Gastrocnemius medialis (tissue), 4 donors: Measurements from ENCODE around the gene DCP1B. TPM values are rescaled to one million over a fixed set of nuclear protein-coding genes. Genes with fewer than 3 reads are reported as not detected.

ENCODE experiments used
- ATAC-seq, 2 donors: fragments of 150-250 bp; one replicate each; pipeline ENCODE4 v1.9.1; 2016
- DNase-seq, 2 donors: peaks; one replicate each; pipeline ENCODE4 v3.0.0-alpha.2; 2019
- H3K27ac ChIP-seq, 4 donors: fragments of 200-600 bp; sonication (generic); 1 replicate in 1 of 4; 2 replicates in 3 of 4; pipeline ENCODE4 v1.5.1; 2016 to 2018; ENCODE audit warnings: mild to moderate bottlenecking in 2 of 4, moderate library complexity in 1 of 4
- H3K27me3 ChIP-seq, 3 donors: fragments of 200-600 bp; sonication (generic) in 2 of 3; 1 replicate in 1 of 3; 2 replicates in 2 of 3; pipeline versions ENCODE4 v1.5.1 to v1.6.0; 2016 to 2019; ENCODE audit warnings: mild to moderate bottlenecking in 1 of 3, moderate library complexity in 1 of 3
- H3K36me3 ChIP-seq, 2 donors: fragments of 200-600 bp; sonication (generic) in 1 of 2; one replicate each; pipeline ENCODE4 v1.5.1; 2017 to 2018
- H3K4me1 ChIP-seq, 2 donors: fragments of 200-600 bp; sonication (generic) in 1 of 2; one replicate each; pipeline ENCODE4 v1.5.1; 2016 to 2017; ENCODE audit warnings: mild to moderate bottlenecking in 2 of 2
- H3K4me3 ChIP-seq, 4 donors: fragments of 200-600 bp; sonication (generic) in 3 of 4; 1 replicate in 1 of 4; 2 replicates in 3 of 4; pipeline ENCODE4 v1.5.1; 2016 to 2019; ENCODE audit warnings: mild to moderate bottlenecking in 2 of 4
- H3K9me3 ChIP-seq, 3 donors: fragments of 200-600 bp; sonication (generic) in 2 of 3; 1 replicate in 1 of 3; 2 replicates in 2 of 3; pipeline ENCODE4 v1.5.1; 2016 to 2019
- POLR2A ChIP-seq, 2 donors: fragments of 450-650 bp; IDR thresholded peaks; one replicate each; pipeline ENCODE4 v1.6.1; 2017; ENCODE audit warnings: antibody characterized with exemption in 2 of 2, mild to moderate bottlenecking in 2 of 2, moderate library complexity in 2 of 2
- in situ Hi-C, 4 donors: fragments of 200-750 bp; cut with MboI; loops; one replicate each; pipeline versions ENCODE4 v1.15.0 to v1.8.0; 2017; ENCODE audit warnings: low sequenced_read_pairs in 4 of 4
- intact Hi-C: fragments of 100-400 bp; cut with DNase I; formaldehyde crosslinking; loops from one replicate; pipeline ENCODE4 v1.15.1; 2023; ENCODE audit warnings: low total_unique reads
- total RNA-seq, 4 donors: library from RNA; depleted of rRNA; stranded (reverse); fragments of >200 nt; gene quantifications; one replicate each; pipeline versions ENCODE4 v1.1.0 to v1.2.3, GENCODE V29; 2016
- TF ChIP-seq, protein P1 (sequence below), 5 experiments: fragments of 450-650 bp in 3 of 5; fragments of 200-600 bp in 2 of 5; sonication (generic) in 2 of 5; IDR thresholded peaks in 4 of 5; conservative IDR thresholded peaks in 1 of 5; 1 replicate in 4 of 5; 2 replicates in 1 of 5; pipeline ENCODE4 v1.5.1; 2016 to 2019; ENCODE audit warnings: antibody characterized with exemption in 5 of 5, mild to moderate bottlenecking in 3 of 5, moderate library complexity in 3 of 5

DCP1B gene
- total RNA-seq, 4 donors from 2014 or later: 11.5 to 13.5 (median 12.4) TPM

DNA sequence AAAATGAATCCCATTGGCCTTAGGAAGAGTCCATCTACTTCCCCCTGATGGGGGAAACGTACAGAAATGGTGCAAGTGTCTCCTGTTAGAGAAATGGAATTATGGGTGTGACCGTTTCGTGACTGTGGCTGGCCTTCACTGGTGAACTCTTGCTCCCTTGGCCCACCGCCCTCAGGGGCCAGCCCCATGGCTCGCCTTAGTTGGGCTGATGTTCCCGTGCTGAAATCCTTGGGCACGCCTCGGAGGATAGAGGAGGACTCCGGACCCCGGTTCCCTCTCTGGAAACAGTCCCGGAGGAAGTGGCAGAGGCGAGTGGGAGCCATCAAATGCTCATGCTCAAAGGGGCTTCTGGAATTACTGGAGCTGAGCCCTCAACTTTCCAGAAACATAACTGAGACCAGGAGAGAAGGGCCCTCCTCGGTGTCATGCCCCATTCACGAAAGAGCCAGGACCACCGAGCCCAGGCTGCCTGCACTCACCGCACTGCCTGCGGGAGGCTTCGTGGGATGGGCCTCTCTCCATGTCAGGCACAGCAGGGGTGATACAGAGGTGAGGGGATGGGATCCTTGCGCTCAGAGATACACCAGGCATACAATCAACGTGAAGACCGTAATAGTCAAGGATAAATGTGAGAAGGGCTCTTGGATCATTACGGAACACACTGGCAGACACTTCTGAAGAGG, 75.7 kb downstream of the DCP1B start:
- TF ChIP-seq, protein P1, sequence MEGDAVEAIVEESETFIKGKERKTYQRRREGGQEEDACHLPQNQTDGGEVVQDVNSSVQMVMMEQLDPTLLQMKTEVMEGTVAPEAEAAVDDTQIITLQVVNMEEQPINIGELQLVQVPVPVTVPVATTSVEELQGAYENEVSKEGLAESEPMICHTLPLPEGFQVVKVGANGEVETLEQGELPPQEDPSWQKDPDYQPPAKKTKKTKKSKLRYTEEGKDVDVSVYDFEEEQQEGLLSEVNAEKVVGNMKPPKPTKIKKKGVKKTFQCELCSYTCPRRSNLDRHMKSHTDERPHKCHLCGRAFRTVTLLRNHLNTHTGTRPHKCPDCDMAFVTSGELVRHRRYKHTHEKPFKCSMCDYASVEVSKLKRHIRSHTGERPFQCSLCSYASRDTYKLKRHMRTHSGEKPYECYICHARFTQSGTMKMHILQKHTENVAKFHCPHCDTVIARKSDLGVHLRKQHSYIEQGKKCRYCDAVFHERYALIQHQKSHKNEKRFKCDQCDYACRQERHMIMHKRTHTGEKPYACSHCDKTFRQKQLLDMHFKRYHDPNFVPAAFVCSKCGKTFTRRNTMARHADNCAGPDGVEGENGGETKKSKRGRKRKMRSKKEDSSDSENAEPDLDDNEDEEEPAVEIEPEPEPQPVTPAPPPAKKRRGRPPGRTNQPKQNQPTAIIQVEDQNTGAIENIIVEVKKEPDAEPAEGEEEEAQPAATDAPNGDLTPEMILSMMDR (IDR thresholded peaks at IDR 0.05 in 4 of 5, conservative IDR thresholded peaks at IDR 0.05 in 1 of 5): no peak
- TF ChIP-seq POLR2A (IDR thresholded peaks at IDR 0.05): no peak
- Histone ChIP-seq H3K4me3 (no peak overlapping the region), H3K27ac (no peak overlapping the region), H3K4me1 (peaks cover 26 to 27% of the 10 kb centered on the region in 2 donors), H3K36me3 (no peaks in the 10 kb centered on the region), H3K27me3 (no peaks in the 10 kb centered on the region), H3K9me3 (no peaks in the 10 kb centered on the region)
- ATAC-seq: no peak
- intact Hi-C loops: no loop called here
- in situ Hi-C loops: no loop called here
- no peak for DNase-seq

DNA sequence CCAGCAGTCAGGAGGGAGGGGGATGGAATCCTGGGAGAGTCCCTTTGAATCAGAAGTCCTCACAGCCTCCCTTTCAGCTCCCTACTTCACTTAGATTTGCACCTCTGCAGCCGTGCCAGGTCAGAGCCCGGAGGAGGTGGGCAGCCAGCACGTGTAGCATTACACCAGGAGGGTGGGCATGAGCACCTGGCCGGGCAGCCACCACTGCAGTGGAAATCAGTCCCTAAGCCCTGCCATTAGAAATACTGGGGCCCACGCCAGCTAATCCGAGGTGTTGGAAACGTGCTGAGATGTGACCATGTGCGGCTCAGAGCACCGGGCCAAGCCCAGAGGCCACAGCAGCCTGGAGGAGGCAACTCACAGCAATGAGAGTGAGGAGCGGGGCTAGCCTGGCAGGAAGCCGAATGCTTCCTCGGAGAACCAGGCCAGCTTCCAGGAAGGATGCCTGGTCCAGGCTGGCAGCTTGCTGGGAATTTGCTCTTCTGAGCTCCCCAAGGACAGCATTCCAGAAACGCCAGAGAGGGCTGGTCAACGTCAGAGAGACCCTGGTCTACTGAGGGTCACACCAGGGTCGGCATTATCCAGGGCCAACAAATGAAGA, 76.4 kb downstream of the DCP1B start:
- ATAC-seq (no peak), DNase-seq (no peak)
- Histone ChIP-seq H3K27me3 (no peaks in the 10 kb centered on the region), H3K9me3 (no peaks in the 10 kb centered on the region), H3K36me3 (no peaks in the 10 kb centered on the region), H3K4me3 (no peak overlapping the region), H3K27ac (no peak overlapping the region), H3K4me1 (peaks cover 22 to 26% of the 10 kb centered on the region in 2 donors)
- TF ChIP-seq, protein P1 (IDR thresholded peaks at IDR 0.05 in 4 of 5, conservative IDR thresholded peaks at IDR 0.05 in 1 of 5): no peak
- no peak for TF ChIP-seq POLR2A (IDR thresholded peaks at IDR 0.05)
- intact Hi-C loops: no loop called here
- in situ Hi-C loops: no loop called here

DNA sequence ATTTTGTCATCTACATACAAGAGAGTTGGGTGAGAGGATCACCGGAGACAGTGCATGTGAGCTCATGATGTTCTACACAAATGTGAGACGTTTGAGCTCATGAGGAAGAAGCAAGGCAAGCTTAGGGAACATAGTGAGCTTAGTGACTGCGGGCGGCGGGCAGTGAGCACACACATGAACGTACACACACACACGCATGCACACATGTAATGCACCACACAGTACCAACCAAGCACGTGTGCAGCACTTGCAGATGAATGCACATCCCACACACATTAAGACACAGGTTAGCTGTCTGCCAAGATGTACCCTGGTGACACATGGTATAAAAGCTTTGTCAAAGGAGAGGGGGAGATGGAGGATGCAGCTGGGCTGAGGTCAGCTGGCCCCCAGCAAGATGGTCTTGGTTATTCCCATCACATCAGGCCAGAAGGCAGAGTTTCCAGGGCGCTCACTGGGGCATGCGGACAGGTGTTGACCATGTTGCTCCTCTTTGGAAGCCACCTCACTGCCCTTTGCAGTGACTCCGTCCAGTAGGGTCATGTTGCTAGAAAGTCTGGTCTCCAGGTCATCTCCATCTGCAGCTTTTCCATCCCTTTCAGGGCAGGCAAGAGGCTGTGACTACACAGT, 77.1 kb downstream of the DCP1B start:
- no peak for TF ChIP-seq POLR2A (IDR thresholded peaks at IDR 0.05)
- TF ChIP-seq, protein P1 (IDR thresholded peaks at IDR 0.05 in 4 of 5, conservative IDR thresholded peaks at IDR 0.05 in 1 of 5): no peak
- ATAC-seq (no peak), DNase-seq (no peak)
- Histone ChIP-seq H3K36me3 (no peaks in the 10 kb centered on the region), H3K27me3 (no peaks in the 10 kb centered on the region), H3K4me1 (peaks cover 20 to 23% of the 10 kb centered on the region in 2 donors), H3K27ac (no peak overlapping the region), H3K9me3 (no peaks in the 10 kb centered on the region), H3K4me3 (no peak overlapping the region)
- intact Hi-C loops (no loop called here), in situ Hi-C loops (no loop called here)

DNA sequence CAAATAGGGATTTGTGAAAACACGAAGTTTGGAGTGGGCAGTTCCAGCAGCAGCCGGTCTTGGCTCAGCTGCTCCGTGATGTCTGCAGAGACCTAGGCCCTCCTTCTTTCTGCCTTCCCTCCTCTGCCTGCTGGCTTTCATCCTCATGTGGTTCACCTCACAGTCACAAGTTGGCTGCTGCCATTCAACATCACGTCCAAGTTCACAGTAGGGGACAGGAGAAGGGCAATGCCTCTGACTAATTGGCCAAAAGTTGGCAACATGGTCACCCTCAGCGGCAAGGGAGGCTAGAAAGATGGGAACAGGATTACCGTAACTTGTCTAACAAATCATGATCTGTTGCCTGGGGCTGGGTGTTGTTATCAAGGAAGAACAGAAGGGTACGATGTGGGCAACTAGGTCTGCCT, 78.0 kb downstream of the DCP1B start:
- no peak for TF ChIP-seq POLR2A (IDR thresholded peaks at IDR 0.05)
- TF ChIP-seq, protein P1 (IDR thresholded peaks at IDR 0.05 in 4 of 5, conservative IDR thresholded peaks at IDR 0.05 in 1 of 5): no peak
- Histone ChIP-seq H3K4me1 (peaks cover 16 to 19% of the 10 kb centered on the region in 2 donors), H3K4me3 (no peak overlapping the region), H3K27me3 (no peaks in the 10 kb centered on the region), H3K36me3 (no peaks in the 10 kb centered on the region), H3K9me3 (no peaks in the 10 kb centered on the region), H3K27ac (no peak overlapping the region)
- intact Hi-C loops (no loop called here), in situ Hi-C loops (no loop called here)
- ATAC-seq (peak; percentile 74 to 92), DNase-seq (peak; percentile 31 to 45)
